GM21526 (cell line): ENCODE results near the gene SLC16A2.

Source experiments
- ATAC-seq: cut with Tn5 transposase; IDR thresholded peaks from one replicate; pipeline ENCODE4 v1.9.1; 2021; ENCODE audit warnings: moderate library complexity; ENCODE audit not compliant: unreplicated experiment, low FRiP score

Gene SLC16A2

DNA sequence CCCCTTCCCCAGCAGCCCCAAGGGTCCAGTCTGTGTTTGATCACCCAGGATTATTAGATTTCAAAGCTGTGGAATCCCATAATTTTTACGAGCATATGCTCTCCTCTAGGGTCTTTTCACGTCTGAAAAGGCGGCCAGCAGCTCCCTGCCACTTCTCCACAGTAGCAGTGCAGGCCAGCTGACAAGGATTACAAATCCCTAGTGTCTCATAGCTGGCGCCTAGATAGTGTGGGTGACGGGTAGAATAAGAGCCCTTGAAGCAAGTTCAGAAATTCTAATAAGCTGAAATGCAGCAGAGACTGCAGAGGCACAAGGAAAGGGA is 113.8 kb downstream of the SLC16A2 start:
- no peak for ATAC-seq

DNA sequence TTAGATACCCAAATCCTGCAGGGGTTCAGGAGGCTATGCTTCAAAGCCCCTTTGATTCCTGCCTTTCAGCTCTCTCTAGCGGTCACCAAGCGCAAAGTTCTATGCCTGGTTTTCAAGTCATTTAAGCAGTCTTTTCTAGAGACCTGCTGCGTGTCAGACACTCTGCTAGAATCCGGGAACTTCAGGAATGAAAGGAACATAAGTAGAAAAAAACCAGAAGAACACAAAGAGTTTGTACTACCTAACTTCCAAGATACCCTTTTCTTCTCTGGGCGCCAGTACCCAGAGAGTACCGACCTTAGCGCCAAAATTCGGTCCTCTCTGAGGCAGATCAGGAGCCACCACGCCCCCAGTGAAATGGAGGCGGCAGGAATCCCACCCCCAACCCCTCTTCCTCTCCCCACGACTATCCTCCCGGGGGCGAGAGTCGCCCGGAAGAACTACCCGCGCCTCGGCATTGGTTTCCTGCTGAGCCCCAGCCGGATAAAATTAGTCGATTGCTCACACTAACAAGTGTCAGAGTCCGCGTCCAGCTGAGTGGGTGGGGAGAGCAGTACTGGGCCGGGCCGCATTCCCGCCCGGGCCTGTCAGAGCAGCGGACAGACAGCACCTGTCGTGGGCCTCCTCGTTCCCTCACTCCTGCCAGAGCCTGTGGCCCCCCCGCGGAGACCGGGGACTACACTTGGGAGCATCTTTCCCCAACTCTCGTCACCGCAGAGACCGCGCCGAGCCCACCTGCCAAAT is 114.3 kb downstream of the SLC16A2 start:
- no peak for ATAC-seq

DNA sequence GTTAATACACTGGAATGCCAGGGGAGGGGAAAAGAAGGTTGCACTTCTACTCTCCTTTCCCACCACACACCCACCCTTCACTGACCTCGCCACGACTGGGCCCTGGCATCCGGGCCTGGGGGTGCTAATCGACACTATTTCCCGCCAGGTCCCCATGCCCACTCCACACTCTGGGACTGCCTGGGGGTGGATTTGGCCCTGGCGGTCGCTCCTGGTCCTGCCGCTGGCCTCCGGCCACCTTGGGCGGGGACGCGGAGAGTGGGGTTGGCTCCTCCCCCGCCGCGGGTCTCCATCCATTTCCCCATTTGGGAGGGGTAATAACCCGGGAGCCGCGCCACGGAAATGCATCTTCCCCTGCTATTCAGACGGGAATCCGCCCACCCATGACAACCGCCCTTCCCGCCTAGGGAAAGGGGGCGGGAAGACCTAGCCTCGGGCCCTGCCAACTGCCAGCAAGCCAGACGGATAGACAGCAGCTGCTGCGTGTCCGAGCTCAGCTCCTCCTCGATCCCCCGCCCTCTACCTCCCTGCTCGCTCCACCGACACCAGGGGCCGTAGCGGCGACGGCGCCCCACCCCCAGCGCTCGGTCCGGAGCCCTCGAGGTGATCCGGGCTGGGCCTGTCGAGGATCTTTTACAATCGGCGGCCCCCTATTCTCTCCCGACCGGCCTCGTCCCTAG is 115.0 kb downstream of the SLC16A2 start:
- ATAC-seq: peak; percentile 66

DNA sequence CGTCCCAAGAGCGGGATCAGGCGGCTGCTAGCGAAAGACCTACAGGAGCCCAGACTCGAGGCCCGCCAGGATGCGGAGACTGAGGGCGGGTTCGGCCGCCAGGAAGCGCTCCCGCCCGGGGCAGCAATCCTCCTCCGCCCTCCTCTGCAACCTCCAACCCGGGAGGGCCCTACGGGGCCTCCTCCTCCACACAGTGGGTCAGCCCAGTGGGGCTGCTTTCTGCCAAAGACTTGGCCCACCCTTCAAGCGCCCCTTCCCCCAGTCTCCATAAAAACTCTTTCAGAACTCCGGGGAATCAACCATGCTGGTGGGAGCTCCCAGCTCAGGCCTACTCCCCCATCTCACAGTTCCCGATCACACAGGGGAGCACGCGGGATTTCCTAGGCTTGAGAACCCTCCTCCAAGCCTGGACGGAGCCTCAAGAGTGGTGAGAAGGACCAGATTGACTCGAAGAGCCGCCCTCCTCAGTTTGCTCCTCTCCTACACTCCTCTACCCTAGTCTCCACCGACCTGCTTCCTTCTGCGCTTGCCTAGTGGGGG is 115.6 kb downstream of the SLC16A2 start:
- ATAC-seq: peak; percentile 12

DNA sequence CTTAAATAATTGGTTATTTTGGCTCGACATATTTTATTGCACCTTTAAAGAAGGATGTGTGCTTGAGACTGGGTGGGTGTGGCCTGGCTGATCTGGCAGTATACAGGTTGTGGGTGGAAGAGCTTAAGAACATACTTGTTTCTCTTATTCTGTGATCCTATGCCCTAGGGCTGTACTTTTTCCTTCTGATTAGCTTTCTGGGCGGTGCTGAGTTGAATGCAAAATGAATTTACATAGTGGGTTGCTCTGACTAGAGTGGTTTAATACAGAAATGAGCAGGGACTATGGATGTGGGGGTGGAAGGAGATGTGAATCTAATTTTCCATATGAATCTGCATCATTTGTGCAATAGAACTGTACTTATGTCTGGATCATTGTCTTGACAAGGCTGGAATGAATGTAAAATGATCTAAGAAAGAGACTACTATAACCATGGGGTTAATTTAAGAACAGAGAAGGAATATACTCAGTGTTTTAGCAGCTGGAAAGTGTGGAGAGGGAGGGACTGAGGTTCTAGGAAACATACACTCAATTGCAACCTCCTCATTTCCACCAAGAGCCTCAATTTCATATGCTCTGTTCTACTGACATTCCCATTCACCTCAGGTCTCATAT is 119.4 kb downstream of the SLC16A2 start:
- ATAC-seq: no peak

DNA sequence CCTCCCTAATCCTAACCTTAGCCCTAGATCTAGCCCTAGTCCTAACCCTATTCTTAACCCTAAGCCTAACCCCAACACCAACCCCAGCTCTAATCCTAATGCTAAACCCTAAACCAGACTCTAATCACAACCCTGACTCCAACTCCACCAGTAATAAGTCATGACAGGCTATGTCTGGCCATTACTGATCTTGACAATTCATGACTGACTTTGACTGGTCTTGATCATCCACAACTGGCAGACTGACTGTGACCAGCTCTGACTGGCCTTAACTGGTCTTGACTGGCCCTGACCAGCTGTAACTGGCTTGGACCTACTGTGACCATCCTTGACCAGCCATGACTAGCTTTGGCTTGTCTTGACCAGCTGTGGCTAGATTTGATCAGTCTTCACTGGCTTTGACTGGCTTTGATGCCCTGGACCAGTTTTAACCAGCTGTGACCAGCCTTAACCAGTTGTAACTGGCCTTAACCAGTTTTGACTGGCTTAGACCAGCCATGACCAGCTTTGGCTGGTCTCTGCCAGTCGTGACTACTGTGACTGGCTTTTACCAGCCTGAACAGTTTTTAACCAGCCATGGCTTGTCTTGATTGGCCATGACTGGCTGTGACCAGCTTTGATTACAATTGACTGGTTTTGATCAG is 124.7 kb downstream of the SLC16A2 start:
- no peak for ATAC-seq

DNA sequence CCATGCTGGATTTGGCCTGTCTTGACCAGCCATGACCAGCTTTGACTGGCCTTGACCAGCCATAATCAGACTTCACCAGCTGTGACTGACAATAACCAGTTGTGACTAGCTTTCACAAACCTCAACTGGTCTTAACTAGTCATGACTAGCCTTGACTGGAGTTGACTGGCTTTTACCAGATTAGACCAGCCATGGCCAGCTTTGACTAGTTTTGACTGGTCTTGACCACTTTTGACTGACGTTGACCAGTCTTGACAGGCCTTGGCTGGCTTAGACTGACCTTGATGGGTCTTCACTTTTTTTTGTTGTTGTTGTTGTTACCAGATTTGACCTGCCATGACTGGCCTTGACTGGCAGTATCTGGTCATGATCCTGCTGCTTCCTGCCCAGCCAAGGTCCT is 125.7 kb downstream of the SLC16A2 start:
- no peak for ATAC-seq

DNA sequence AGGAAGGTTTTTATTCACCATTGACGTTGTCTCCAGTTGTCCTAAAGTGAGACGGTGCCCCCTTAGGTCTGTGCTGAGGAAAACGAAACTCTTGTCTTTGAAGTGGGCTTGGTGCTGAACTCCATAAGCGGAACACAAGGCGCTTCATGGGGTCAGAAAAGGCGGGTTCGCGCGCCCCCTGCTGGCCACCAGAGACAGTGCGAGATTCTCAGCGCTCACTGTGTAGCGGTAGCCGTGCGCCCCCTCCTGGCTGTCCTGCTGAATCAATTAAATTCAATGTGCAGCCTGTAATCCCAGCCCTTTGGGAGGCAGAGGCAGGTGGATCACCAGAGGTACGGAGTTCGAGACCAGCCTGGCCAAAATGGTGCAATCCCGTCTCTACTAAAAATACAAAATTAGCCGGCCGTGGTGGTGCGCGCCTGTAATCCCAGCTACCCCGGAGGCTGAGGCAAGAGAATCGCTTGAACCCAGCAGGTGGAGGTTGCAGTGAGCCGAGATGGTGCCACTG is 129.1 kb downstream of the SLC16A2 start:
- peak; percentile 86 for ATAC-seq

DNA sequence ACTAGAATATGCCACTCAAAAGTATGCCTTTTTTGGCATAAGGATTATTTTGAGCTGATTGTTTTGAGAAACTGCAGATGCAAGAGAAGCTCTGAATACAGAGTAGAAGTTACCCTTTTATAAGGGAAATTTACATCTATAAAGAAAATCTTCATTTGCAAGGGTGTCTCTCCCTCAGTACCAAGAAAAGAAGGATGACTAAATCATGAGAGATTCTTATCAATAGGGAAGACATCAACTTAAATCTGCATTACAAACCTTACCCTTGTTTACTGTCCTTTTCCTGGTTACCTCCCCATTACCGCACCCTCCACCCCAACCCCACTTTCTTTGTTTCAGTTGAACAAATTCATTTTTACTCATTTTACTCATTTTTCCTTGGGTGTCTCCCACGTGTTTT is 130.6 kb downstream of the SLC16A2 start:
- no peak for ATAC-seq

DNA sequence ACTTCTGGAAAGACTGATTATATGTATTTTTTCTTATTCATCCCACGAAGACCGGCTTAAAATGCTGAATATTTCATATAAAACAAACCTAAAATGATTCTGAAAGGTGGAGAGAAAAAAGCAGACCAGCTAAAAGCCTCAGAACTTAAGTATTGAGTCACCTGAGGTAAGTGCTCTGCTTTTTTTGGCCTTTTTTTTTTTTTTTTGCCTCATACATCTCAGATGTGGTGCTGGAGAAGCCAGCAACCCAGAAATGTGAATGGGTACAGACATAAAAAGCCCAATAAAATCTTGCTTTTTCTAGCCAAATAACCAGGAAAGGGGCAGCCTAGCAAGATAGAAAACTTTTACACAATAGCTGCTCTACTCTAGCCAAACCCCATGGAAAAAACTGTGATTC is 136.1 kb downstream of the SLC16A2 start:
- ATAC-seq: no peak

DNA sequence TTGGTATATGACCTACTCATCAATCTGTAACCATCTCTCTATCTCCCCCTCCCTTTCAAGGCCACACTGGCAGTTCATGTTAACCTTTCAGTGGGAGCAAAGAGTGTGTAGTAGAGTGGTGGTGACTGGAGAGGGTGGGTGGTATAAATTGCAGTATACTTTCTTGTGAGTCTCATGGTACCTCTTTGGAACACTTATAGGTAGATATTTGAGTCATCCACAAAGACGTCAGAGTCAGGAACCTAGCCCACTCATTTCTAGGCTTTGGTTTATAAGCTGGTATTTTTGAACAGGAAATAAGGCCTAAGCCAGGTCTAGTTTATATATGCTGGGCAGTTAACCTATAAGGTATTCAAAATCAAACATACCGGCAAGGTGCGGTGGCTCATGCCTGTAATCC is 156.8 kb downstream of the SLC16A2 start:
- no peak for ATAC-seq

DNA sequence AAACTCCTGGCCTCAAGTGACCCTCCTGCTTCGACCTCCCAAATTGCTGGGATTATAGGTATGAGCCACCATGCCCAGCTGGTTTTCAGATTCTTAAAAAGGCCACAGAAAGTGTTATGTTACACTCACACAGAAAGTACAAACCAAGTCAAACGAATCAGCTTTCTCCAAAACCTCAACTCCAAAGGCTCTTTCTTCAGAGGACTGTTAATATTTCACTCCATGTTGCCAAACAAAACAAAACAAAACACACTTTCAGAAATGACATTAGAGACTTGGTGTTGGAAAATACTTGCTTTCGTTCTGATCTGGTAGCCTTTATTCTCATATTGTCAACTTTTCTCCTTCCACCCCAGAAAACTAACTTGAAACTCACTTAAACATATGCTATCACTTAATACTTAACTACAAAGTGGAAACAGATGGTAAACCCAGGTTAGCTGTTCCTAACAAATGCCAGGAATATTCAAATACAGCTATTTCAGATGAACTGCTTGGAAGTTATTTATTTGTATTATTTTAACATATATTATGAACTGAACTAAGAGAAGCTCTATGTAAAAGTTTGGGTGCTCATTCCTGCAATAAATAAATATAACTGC is 158.4 kb downstream of the SLC16A2 start:
- no peak for ATAC-seq
